ENCODE measurements around the gene ERBB4.

ERBB4 gene

DNA sequence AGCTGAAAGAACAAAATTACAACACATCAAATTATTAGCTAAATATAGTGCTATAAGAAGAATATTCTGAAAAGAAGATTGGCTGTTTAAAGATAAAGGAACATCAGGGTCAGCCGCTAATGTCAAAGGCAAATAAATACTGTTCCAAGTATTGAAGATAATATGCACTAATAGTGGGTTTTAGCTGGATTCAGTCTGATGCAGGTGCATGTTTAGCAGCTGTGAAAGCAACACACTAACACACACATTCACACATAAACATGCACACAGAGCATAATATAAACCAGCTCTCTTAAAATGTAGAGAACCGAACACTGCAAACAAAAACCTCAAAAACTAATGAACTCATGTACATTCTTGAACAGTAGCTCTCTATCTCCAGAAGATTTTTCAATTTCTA lies 634.6 kb downstream of the ERBB4 start:
- TF ChIP-seq, protein P1, sequence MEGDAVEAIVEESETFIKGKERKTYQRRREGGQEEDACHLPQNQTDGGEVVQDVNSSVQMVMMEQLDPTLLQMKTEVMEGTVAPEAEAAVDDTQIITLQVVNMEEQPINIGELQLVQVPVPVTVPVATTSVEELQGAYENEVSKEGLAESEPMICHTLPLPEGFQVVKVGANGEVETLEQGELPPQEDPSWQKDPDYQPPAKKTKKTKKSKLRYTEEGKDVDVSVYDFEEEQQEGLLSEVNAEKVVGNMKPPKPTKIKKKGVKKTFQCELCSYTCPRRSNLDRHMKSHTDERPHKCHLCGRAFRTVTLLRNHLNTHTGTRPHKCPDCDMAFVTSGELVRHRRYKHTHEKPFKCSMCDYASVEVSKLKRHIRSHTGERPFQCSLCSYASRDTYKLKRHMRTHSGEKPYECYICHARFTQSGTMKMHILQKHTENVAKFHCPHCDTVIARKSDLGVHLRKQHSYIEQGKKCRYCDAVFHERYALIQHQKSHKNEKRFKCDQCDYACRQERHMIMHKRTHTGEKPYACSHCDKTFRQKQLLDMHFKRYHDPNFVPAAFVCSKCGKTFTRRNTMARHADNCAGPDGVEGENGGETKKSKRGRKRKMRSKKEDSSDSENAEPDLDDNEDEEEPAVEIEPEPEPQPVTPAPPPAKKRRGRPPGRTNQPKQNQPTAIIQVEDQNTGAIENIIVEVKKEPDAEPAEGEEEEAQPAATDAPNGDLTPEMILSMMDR (IDR thresholded peaks at IDR 0.05; ENCODE audit: low read depth, low read length, poor library complexity, severe bottlenecking) = no peak
- no peak for TF ChIP-seq EZH2phosphoT487 (IDR thresholded peaks at IDR 0.05; ENCODE audit: borderline replicate concordance, low read length)
- Histone ChIP-seq H3K4me1 (ENCODE audit: control insufficient read depth, low read length) (no peaks in the 10 kb centered on the region), H3K9me3 (ENCODE audit: control insufficient read depth, insufficient read depth, low read length) (no peaks in the 10 kb centered on the region), H3F3A (ENCODE audit: control insufficient read depth, insufficient read depth) (no peaks in the 10 kb centered on the region), H3K27ac (ENCODE audit: low read depth, low read length) (no peak overlapping the region), H3K27me3 (ENCODE audit: control insufficient read depth, low read length) (no peaks in the 10 kb centered on the region), H4K20me1 (ENCODE audit: control insufficient read depth, insufficient read depth, low read depth, low read length) (no peaks in the 10 kb centered on the region), H3K4me3 (ENCODE audit: low read length) (no peak overlapping the region), H3K4me2 (ENCODE audit: low read length) (no peak overlapping the region), H3K79me2 (ENCODE audit: control insufficient read depth, low read length) (no peaks in the 10 kb centered on the region), H3K9me2 (replicated peaks; ENCODE audit: control insufficient read depth, low read length) (no peaks in the 10 kb centered on the region), H3K36me3 (ENCODE audit: control insufficient read depth, low read length) (no peaks in the 10 kb centered on the region)

DNA sequence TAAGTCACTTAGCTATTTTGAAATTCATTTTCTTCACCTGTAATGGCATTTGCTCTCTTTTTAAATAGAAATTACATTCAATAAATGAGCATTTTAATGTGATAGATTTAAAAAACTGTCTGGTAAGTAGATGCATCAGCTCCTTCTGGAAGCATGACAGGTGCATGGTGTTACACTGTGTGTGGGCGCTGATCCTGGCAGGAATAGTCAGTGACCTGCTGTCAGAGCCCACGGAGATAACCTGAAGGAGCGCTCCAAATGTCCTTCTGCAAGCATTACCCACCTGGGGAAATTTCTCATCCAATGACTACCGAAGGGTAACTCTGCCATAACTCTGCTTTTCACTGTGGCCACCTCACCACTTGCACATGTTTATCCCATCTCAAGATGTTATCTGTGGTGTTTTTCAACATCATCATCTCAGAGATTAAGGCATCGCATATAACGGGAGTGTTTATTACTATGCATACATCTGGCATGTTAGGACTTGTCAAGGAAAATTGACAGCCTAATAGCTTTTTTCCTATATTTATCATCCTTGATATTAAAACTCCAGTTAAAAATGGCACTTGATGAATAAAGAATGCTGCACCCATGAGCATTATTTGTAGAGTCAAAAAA lies 637.3 kb downstream of the ERBB4 start:
- Histone ChIP-seq H3K4me3 (ENCODE audit: low read length) (no peak overlapping the region), H3K4me2 (ENCODE audit: low read length) (no peak overlapping the region), H3F3A (ENCODE audit: control insufficient read depth, insufficient read depth) (no peaks in the 10 kb centered on the region), H3K27ac (ENCODE audit: low read depth, low read length) (no peak overlapping the region), H3K4me1 (ENCODE audit: control insufficient read depth, low read length) (no peaks in the 10 kb centered on the region), H3K9me2 (replicated peaks; ENCODE audit: control insufficient read depth, low read length) (no peaks in the 10 kb centered on the region), H3K79me2 (ENCODE audit: control insufficient read depth, low read length) (no peaks in the 10 kb centered on the region), H3K36me3 (ENCODE audit: control insufficient read depth, low read length) (no peaks in the 10 kb centered on the region), H3K9me3 (ENCODE audit: control insufficient read depth, insufficient read depth, low read length) (no peaks in the 10 kb centered on the region), H4K20me1 (ENCODE audit: control insufficient read depth, insufficient read depth, low read depth, low read length) (no peaks in the 10 kb centered on the region), H3K27me3 (ENCODE audit: control insufficient read depth, low read length) (no peaks in the 10 kb centered on the region)
- TF ChIP-seq, protein P1 (IDR thresholded peaks at IDR 0.05; ENCODE audit: low read depth, low read length, poor library complexity, severe bottlenecking) = no peak
- TF ChIP-seq EZH2phosphoT487 (IDR thresholded peaks at IDR 0.05; ENCODE audit: borderline replicate concordance, low read length) = no peak

DNA sequence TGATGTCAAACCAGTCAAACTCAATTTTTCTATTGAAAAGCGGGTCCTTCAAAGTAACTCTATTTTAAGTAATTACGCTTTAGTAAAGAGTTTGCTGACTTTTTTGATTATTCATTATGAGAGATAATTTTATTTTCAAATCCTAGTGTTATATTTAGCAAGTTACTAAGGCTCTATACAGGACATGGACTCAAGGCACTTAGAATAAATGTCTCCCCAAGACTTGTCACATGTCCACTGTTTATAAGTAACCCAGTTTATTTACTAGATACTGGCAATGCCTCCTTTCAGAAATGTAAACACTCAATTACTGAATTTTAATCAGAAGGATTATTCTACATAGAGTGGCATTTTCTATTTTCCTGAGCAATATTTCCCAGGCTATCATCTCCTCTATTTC lies 638.1 kb downstream of the ERBB4 start:
- no peaks in the 10 kb centered on the region for H3K9me3 ChIP-seq (ENCODE audit: control insufficient read depth, insufficient read depth, low read length)
- no peaks in the 10 kb centered on the region for H3K36me3 ChIP-seq (ENCODE audit: control insufficient read depth, low read length)
- H4K20me1 ChIP-seq (ENCODE audit: control insufficient read depth, insufficient read depth, low read depth, low read length) = no peaks in the 10 kb centered on the region
- TF ChIP-seq EZH2phosphoT487 (IDR thresholded peaks at IDR 0.05; ENCODE audit: borderline replicate concordance, low read length) = no peak
- TF ChIP-seq, protein P1 (IDR thresholded peaks at IDR 0.05; ENCODE audit: low read depth, low read length, poor library complexity, severe bottlenecking) = no peak
- no peak overlapping the region for H3K4me3 ChIP-seq (ENCODE audit: low read length)
- no peaks in the 10 kb centered on the region for H3K27me3 ChIP-seq (ENCODE audit: control insufficient read depth, low read length)
- H3F3A ChIP-seq (ENCODE audit: control insufficient read depth, insufficient read depth) = no peaks in the 10 kb centered on the region
- H3K79me2 ChIP-seq (ENCODE audit: control insufficient read depth, low read length) = no peaks in the 10 kb centered on the region
- no peaks in the 10 kb centered on the region for H3K4me1 ChIP-seq (ENCODE audit: control insufficient read depth, low read length)
- H3K9me2 ChIP-seq (replicated peaks; ENCODE audit: control insufficient read depth, low read length) = no peaks in the 10 kb centered on the region
- no peak overlapping the region for H3K27ac ChIP-seq (ENCODE audit: low read depth, low read length)
- H3K4me2 ChIP-seq (ENCODE audit: low read length) = no peak overlapping the region

Measured in DOHH2 (cell line).